GM15510 (cell line): ENCODE results near the gene PTCH2.

Source experiments
- POLR2A ChIP-seq: IDR thresholded peaks from 3 replicates; pipeline ENCODE4 v1.6.1; 2011; ENCODE audit warnings: borderline replicate concordance; ENCODE audit not compliant: insufficient read length; ENCODE audit errors: extremely low read depth

PTCH2 gene

GRCh38 chr1:44828003-44828651, 14.9 kb downstream of the PTCH2 start:
- TF ChIP-seq POLR2A: no peak

- TF ChIP-seq POLR2A: no peak
Measured at GRCh38 chr1:44827197-44828002, 15.7 kb downstream of the PTCH2 start.

GRCh38 chr1:44826375-44827196, 16.5 kb downstream of the PTCH2 start:
- TF ChIP-seq POLR2A: no peak

- no peak for TF ChIP-seq POLR2A
Measured at GRCh38 chr1:44822981-44823451, 20.0 kb downstream of the PTCH2 start.

GRCh38 chr1:44822131-44822701, 20.8 kb downstream of the PTCH2 start:
- no peak for TF ChIP-seq POLR2A

GRCh38 chr1:44821240-44821715, 21.8 kb downstream of the PTCH2 start:
- TF ChIP-seq POLR2A: no peak

- no peak for TF ChIP-seq POLR2A
Measured at GRCh38 chr1:44820328-44821239, 22.5 kb downstream of the PTCH2 start.

- TF ChIP-seq POLR2A: peak; percentile 99
Measured at GRCh38 chr1:44819608-44820327, 23.3 kb downstream of the PTCH2 start.

GRCh38 chr1:44819196-44819607, 23.9 kb downstream of the PTCH2 start:
- TF ChIP-seq POLR2A: no peak

GRCh38 chr1:44817771-44818495, 25.1 kb downstream of the PTCH2 start:
- no peak for TF ChIP-seq POLR2A

GRCh38 chr1:44817307-44817706, 25.7 kb downstream of the PTCH2 start:
- TF ChIP-seq POLR2A: no peak

- no peak for TF ChIP-seq POLR2A
Measured at GRCh38 chr1:44812822-44813543, 30.1 kb downstream of the PTCH2 start.

GRCh38 chr1:44811234-44811633, 31.8 kb downstream of the PTCH2 start:
- TF ChIP-seq POLR2A: no peak
